Tibial nerve (tissue), 4 donors: Measurements from ENCODE around the gene CYP11A1. TPM values are rescaled to one million over a fixed set of nuclear protein-coding genes. Genes with fewer than 3 reads are reported as not detected.

Experiments
- DNase-seq, 2 donors: peaks; one replicate each; pipeline ENCODE4 v3.0.0-alpha.2; 2019; ENCODE audit warnings: low spot score in 2 of 2
- H3K27ac ChIP-seq, 4 donors: fragments of 200-600 bp; sonication (generic) in 3 of 4; one replicate each; pipeline ENCODE4 v1.5.1; 2017 to 2019; ENCODE audit warnings: mild to moderate bottlenecking in 1 of 4
- H3K27me3 ChIP-seq, 2 donors: fragments of 200-600 bp; sonication (generic) in 1 of 2; one replicate each; pipeline versions ENCODE4 v1.5.1 to v1.6.0; 2017 to 2019
- H3K36me3 ChIP-seq, 3 donors: fragments of 200-600 bp; sonication (generic); one replicate each; pipeline ENCODE4 v1.5.1; 2018 to 2019
- H3K4me1 ChIP-seq, 4 donors: fragments of 200-600 bp; sonication (generic) in 3 of 4; one replicate each; pipeline ENCODE4 v1.5.1; 2017 to 2019
- H3K4me3 ChIP-seq, 4 donors: fragments of 200-600 bp; sonication (generic) in 3 of 4; one replicate each; pipeline ENCODE4 v1.5.1; 2017 to 2019; ENCODE audit warnings: mild to moderate bottlenecking in 1 of 4, moderate library complexity in 1 of 4
- H3K9me3 ChIP-seq, 4 donors: fragments of 200-600 bp; sonication (generic) in 3 of 4; one replicate each; pipeline ENCODE4 v1.5.1; 2017 to 2019
- EP300 ChIP-seq, 2 donors: sonication (generic); formaldehyde crosslinking; IDR thresholded peaks; one replicate each; pipeline ENCODE4 v1.6.1; 2017; ENCODE audit warnings: antibody characterized with exemption in 2 of 2, mild to moderate bottlenecking in 1 of 2
- POLR2A ChIP-seq, 2 donors: fragments of 450-650 bp; IDR thresholded peaks; one replicate each; pipeline ENCODE4 v1.6.1; 2017; ENCODE audit warnings: antibody characterized with exemption in 2 of 2, mild to moderate bottlenecking in 2 of 2, moderate library complexity in 2 of 2
- WGBS, 2 donors: methylation state at CpG; one replicate each; pipeline ENCODE4 v1.1.5; 2018; 5-methylcytosine and 5-hydroxymethylcytosine counted together
- total RNA-seq, 4 donors: library from RNA; depleted of rRNA; stranded (reverse); fragments of >200 nt; gene quantifications; one replicate each; pipeline ENCODE4 v1.1.0, GENCODE V29; 2016
- TF ChIP-seq, protein P1 (sequence below), 5 experiments: fragments of 200-600 bp in 3 of 5; fragments of 450-650 bp in 2 of 5; sonication (generic) in 3 of 5; IDR thresholded peaks; one replicate each; pipeline ENCODE4 v1.5.1; 2016 to 2019; ENCODE audit warnings: antibody characterized with exemption in 5 of 5, mild to moderate bottlenecking in 3 of 5, moderate library complexity in 2 of 5

CYP11A1 gene
- total RNA-seq, 4 donors from 2014 or later = 2.4 to 5.7 (median 4.1) TPM

DNA sequence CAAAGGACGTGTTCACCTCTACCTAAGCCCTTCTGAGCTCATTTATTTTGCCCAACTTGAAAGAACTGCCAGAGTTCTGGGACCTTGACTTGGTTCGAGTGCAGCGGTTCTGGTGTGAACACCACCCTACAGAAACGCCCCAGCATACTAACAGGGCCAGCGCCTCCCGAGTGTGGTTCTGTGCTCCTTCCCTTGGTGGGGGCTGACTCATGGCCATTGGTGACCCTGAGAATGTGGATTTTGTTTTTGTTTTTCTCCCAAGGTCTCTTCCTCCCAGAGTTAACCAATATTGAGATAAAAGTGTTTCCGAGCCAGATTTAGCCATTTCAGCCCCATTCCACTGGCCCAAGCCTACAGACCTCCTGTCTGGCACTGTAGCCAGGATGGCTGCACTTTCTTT is 38.4 kb upstream of the CYP11A1 start:
- Histone ChIP-seq H3K9me3 (no peaks in the 10 kb centered on the region), H3K36me3 (peaks cover 0 to 20% (median 0%) of the 10 kb centered on the region in 3 donors), H3K4me3 (no peak overlapping the region), H3K27me3 (no peaks in the 10 kb centered on the region), H3K4me1 (peaks cover 0 to 43% (median 18%) of the 10 kb centered on the region in 4 donors), H3K27ac (no peak overlapping the region)
- WGBS, 2 donors = 84% methylated on average over 7 of the region's 7 CpGs
- DNase-seq = no peak
- no peak for TF ChIP-seq EP300 (IDR thresholded peaks at IDR 0.05)
- no peak for TF ChIP-seq POLR2A (IDR thresholded peaks at IDR 0.05)
- TF ChIP-seq, protein P1, sequence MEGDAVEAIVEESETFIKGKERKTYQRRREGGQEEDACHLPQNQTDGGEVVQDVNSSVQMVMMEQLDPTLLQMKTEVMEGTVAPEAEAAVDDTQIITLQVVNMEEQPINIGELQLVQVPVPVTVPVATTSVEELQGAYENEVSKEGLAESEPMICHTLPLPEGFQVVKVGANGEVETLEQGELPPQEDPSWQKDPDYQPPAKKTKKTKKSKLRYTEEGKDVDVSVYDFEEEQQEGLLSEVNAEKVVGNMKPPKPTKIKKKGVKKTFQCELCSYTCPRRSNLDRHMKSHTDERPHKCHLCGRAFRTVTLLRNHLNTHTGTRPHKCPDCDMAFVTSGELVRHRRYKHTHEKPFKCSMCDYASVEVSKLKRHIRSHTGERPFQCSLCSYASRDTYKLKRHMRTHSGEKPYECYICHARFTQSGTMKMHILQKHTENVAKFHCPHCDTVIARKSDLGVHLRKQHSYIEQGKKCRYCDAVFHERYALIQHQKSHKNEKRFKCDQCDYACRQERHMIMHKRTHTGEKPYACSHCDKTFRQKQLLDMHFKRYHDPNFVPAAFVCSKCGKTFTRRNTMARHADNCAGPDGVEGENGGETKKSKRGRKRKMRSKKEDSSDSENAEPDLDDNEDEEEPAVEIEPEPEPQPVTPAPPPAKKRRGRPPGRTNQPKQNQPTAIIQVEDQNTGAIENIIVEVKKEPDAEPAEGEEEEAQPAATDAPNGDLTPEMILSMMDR (IDR thresholded peaks at IDR 0.05) = no peak

DNA sequence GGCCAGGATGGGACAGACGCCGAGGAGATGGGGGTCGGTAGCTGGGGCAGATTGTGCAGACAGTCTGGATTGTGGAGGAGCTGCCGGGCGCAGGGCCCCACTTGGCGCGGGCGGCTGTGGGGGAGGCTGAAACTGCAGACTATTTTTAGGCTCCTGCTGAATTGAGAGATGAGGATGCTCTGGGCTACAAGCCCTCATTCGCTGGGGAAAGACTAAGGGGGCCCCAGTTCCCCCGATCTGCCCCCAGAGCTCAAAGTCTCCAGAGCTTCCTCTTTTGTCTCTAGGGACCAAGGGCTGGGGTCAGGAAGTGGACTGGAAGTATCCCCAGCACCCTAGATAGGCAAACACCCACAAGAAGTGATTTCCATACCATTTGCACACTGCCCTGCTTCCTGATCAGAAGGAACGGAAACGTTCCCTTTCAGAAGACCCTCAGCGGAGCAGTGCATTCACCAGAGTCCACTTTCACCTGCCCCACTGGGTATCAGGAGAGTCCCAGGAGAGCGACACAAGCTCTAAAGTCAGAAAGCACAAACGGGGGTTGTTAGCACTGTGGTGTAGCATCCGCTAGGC is 36.6 kb upstream of the CYP11A1 start:
- TF ChIP-seq POLR2A (IDR thresholded peaks at IDR 0.05) (no peak), EP300 (IDR thresholded peaks at IDR 0.05) (no peak)
- TF ChIP-seq, protein P1 (IDR thresholded peaks at IDR 0.05) = no peak
- Histone ChIP-seq H3K4me1 (peaks cover 0 to 37% (median 22%) of the 10 kb centered on the region in 4 donors), H3K27ac (peak overlapping the region in 2 of 4 donors; percentile 5 to 21), H3K4me3 (no peak overlapping the region), H3K9me3 (no peaks in the 10 kb centered on the region), H3K36me3 (peaks cover 0 to 4% (median 0%) of the 10 kb centered on the region in 3 donors), H3K27me3 (no peaks in the 10 kb centered on the region)
- 41 to 42% methylated on average over 16 of the region's 16 CpGs for WGBS, 2 donors
- no peak for DNase-seq

DNA sequence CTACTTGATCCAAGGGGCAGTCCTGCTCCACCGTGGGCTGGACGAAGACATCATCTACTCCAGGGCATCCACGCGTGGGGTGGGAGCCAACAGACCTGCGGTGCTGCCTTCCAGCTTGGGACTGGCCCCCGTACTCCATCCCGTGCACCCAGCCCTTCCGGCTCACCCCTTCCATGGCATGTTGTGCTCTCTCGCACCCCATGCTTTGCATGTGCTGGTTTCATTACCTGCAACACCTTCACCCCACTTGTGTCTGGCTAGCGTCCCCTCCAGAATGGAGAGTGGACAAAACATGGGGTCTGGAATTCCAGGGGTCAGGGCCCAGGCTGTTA is 36.1 kb upstream of the CYP11A1 start:
- 74 to 79% methylated on average over 7 to 8 of the region's 10 CpGs for WGBS, 2 donors

DNA sequence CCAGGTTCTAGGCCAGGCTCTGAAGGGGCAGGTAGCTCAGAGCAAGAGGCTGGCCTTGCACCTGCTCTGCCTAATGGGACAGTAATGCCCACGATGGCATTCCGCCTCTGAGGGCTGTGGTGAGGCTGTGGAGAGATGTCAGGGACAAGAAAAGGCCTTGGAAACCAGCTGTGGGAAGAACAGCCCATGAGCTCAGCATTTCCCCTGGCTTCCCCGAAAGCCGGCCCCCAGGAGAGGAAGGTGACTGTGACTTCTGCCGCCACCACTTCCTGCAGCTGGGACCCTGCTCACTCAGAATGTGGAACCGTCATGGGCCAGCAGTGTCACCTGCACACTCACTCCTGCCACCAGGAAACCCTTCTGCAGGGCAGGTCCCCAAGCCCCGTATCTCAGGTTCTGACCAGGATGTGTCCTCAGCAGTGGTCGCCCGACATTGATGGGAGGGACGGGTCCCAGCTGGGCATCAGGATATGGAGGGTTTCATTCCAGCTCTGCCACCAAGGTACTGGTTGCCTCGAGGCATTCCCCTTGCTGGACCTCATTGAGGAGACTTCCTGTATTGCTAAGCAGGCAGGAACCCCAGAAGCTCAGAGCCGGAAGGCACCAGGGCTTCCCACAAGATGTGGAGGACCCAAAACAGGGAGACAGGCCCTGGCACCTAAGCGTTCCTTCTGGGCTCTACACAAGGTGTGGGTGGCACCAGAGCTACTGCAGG is 35.6 kb upstream of the CYP11A1 start:
- Histone ChIP-seq H3K27ac (peak overlapping the region in 1 of 4 donors; percentile 21), H3K4me1 (peaks cover 0 to 31% (median 19%) of the 10 kb centered on the region in 4 donors), H3K36me3 (no peaks in the 10 kb centered on the region), H3K4me3 (no peak overlapping the region), H3K27me3 (no peaks in the 10 kb centered on the region), H3K9me3 (no peaks in the 10 kb centered on the region)
- WGBS, 2 donors = 70 to 73% methylated on average over 12 to 13 of the region's 13 CpGs
- DNase-seq = no peak
- no peak for TF ChIP-seq POLR2A (IDR thresholded peaks at IDR 0.05)
- no peak for TF ChIP-seq EP300 (IDR thresholded peaks at IDR 0.05)
- TF ChIP-seq, protein P1 (IDR thresholded peaks at IDR 0.05) = no peak

More for the DNA sequence above, 36.1 kb upstream of the CYP11A1 start:
- TF ChIP-seq, protein P1 (IDR thresholded peaks at IDR 0.05) = no peak
- TF ChIP-seq EP300 (IDR thresholded peaks at IDR 0.05) = no peak
- Histone ChIP-seq H3K4me1 (peaks cover 0 to 32% (median 22%) of the 10 kb centered on the region in 4 donors), H3K4me3 (no peak overlapping the region), H3K9me3 (no peaks in the 10 kb centered on the region), H3K27ac (peak overlapping the region in 1 of 4 donors; percentile 21), H3K27me3 (no peaks in the 10 kb centered on the region), H3K36me3 (no peaks in the 10 kb centered on the region)
- no peak for DNase-seq

DNA sequence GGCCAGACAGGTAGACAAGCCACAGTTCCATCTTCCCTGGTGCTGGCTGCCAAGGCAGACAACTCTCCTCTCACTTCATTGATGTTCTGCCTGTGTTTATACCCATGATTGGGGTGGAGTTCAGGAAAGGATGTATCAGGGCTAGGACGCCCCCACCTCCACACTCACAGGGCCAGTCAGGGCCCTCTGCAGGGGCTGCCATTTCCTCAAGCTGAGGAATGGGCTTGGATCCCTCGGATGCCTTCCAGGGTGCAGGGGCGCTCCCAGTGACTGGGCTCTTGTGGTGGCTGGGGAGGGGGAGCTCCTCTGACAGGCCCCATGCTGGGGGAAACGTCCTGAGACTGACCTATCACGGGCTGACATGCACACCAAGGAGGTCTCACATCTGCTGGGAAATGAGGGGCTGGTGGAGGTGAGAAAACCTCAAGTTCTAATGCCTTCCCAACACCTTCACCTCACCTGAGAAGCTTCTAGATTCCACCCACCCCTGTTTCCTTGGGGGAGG is 34.9 kb upstream of the CYP11A1 start:
- DNase-seq = no peak
- Histone ChIP-seq H3K36me3 (no peaks in the 10 kb centered on the region), H3K27me3 (no peaks in the 10 kb centered on the region), H3K4me1 (peaks cover 0 to 31% (median 12%) of the 10 kb centered on the region in 4 donors), H3K27ac (peak overlapping the region in 1 of 4 donors; percentile 19), H3K9me3 (no peaks in the 10 kb centered on the region), H3K4me3 (no peak overlapping the region)
- TF ChIP-seq, protein P1 (IDR thresholded peaks at IDR 0.05) = no peak
- 68 to 80% methylated on average over 4 to 5 of the region's 5 CpGs for WGBS, 2 donors
